C4-2B (cell line): ENCODE measurements around the gene ADCY9.

ENCODE experiments used
- H3K27ac ChIP-seq: fragments of 450-650 bp; 2 replicates; pipeline ENCODE4 v1.5.1; 2017
- ZFX ChIP-seq: fragments of 450-650 bp; IDR thresholded peaks from 2 replicates; pipeline ENCODE4 v1.6.1; 2017
- TF ChIP-seq, protein P1 (sequence below): fragments of 450-650 bp; conservative IDR thresholded peaks from 2 replicates; pipeline ENCODE4 v1.5.1; 2017; ENCODE audit warnings: mild to moderate bottlenecking

ADCY9 gene

DNA sequence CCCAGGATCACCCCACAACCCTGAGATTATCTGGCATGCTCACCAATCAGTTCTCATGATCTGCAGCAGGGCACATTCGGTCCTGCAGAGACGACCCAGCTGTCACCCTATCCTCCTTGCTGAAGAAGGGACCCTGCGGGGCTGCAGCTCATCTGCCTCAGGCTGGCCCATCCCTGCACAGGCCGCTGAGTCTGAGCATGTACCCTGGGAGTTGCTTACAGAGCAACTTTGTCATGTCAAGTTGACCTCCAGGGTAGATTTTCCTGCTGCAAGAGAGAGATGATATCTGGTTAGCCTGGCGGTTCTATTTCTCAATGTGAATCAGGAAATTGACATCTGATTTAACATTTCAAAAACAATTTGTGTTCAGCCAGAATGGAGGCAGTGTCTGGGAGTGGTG is 36.0 kb upstream of the ADCY9 start:
- no peak overlapping the region for H3K27ac ChIP-seq
- TF ChIP-seq, protein P1, sequence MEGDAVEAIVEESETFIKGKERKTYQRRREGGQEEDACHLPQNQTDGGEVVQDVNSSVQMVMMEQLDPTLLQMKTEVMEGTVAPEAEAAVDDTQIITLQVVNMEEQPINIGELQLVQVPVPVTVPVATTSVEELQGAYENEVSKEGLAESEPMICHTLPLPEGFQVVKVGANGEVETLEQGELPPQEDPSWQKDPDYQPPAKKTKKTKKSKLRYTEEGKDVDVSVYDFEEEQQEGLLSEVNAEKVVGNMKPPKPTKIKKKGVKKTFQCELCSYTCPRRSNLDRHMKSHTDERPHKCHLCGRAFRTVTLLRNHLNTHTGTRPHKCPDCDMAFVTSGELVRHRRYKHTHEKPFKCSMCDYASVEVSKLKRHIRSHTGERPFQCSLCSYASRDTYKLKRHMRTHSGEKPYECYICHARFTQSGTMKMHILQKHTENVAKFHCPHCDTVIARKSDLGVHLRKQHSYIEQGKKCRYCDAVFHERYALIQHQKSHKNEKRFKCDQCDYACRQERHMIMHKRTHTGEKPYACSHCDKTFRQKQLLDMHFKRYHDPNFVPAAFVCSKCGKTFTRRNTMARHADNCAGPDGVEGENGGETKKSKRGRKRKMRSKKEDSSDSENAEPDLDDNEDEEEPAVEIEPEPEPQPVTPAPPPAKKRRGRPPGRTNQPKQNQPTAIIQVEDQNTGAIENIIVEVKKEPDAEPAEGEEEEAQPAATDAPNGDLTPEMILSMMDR = no peak
- no peak for TF ChIP-seq ZFX

DNA sequence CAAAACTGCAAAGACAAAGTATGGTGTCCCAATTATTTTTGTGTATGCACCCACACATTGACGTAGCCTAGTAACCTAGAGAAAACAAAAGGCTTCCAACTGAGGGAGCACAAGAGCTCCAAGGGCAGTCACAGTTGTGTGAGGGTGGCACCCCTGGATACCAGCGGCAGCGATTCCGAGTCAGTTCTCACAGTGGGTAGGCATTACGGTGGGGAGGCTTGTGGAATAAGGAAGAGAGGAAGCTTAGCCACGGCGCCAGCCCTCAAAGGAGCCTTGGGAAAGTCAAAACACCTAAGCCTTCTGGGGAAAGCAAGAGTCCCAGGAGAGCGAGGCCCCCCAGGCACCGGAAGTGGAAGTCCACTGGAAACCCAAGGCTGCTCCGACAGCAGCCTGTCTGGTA is 31.0 kb upstream of the ADCY9 start:
- H3K27ac ChIP-seq = no peak overlapping the region
- TF ChIP-seq ZFX = no peak
- TF ChIP-seq, protein P1 = no peak

GRCh38 chr16:4142268-4142667 is 26.0 kb upstream of the ADCY9 start:
- TF ChIP-seq, protein P1 = no peak
- no peak for TF ChIP-seq ZFX
- H3K27ac ChIP-seq = no peak overlapping the region

DNA sequence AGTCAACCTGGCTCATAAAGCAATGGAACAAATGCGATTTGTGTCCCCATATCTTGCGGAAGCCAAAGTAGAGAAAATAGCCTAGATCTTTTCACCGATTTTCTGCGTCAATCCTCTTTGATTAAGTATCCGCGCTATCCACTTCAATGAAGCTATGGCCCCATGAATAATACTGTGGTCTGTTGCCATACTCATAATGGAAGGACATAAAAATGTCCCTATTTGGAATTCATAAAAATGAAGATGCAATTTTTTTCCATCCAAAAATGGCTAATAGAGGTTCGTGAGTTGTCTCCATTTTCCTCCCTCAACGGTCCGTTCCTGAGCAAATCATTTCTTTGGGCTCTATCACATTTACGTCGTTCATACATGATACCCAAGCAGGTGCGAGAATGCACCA is 25.4 kb upstream of the ADCY9 start:
- no peak overlapping the region for H3K27ac ChIP-seq
- TF ChIP-seq, protein P1 = no peak
- TF ChIP-seq ZFX = no peak

DNA sequence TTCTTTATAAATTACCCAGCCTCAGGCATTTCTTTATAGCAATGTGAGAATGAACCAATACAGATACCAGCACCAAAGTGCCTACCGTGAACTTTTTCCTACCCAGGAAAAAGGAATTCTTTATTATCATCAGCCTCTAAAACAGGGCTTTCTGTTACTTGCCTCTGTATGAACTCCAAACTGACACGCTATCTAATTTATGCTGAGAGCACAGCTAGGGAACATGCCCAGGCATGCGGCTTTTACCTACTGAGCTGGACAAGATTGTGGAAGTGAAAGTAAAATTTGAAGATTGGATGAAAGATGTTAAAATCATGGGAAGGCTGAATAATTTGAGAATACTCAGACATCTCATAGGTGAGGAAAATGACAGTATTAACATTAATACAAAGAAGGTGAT is 24.4 kb upstream of the ADCY9 start:
- H3K27ac ChIP-seq = no peak overlapping the region
- TF ChIP-seq, protein P1 = no peak
- no peak for TF ChIP-seq ZFX

DNA sequence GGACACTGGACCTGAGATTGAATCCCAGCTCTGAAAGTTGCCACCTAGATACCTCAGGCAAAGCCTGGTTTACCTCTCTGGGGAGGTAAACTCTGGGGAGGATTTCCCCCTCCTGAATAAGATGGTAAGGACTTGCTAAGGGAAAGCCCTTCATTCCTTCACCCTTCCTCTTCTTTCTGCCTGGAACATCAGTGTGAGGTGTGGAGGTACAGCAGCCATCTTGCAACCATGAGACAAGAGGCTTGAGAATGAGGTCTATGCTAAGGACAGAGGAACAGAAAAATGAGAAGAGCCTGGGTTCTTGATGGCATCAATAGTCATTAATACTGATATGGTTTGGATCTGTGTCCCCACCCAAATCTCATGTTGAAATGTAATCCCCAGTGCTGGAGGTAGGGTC is 23.7 kb upstream of the ADCY9 start:
- TF ChIP-seq, protein P1 = no peak
- no peak for TF ChIP-seq ZFX

GRCh38 chr16:4138713-4139112 is 22.5 kb upstream of the ADCY9 start:
- H3K27ac ChIP-seq = no peak overlapping the region
- no peak for TF ChIP-seq ZFX
- TF ChIP-seq, protein P1 = no peak

More for the DNA sequence above, 23.7 kb upstream of the ADCY9 start:
- H3K27ac ChIP-seq = no peak overlapping the region
